Thyroid gland (tissue), 4 donors: Measurements from ENCODE around the gene KMT2B.
"Not testable (repeated sequence)": the region's sequence is repeated elsewhere in the genome, so short reads cannot be mapped to it uniquely, and the experiment has no call there.

Experiments used
- POLR2A ChIP-seq, 2 donors: fragments of 450-650 bp; IDR thresholded peaks; one replicate each; pipeline ENCODE4 v1.6.1; 2017; ENCODE audit warnings: antibody characterized with exemption in 2 of 2, mild to moderate bottlenecking in 2 of 2, moderate library complexity in 1 of 2
- TF ChIP-seq, protein P1 (sequence below), 6 experiments: fragments of 200-600 bp in 3 of 6; fragments of 450-650 bp in 3 of 6; sonication (generic) in 3 of 6; IDR thresholded peaks; one replicate each; pipeline ENCODE4 v1.5.1; 2016 to 2019; ENCODE audit warnings: antibody characterized with exemption in 6 of 6, mild to moderate bottlenecking in 2 of 6, inconsistent platforms in 1 of 6, moderate library complexity in 1 of 6

GRCh38 chr19:35691106-35691505, 26.7 kb upstream of the KMT2B start:
- TF ChIP-seq, protein P1, sequence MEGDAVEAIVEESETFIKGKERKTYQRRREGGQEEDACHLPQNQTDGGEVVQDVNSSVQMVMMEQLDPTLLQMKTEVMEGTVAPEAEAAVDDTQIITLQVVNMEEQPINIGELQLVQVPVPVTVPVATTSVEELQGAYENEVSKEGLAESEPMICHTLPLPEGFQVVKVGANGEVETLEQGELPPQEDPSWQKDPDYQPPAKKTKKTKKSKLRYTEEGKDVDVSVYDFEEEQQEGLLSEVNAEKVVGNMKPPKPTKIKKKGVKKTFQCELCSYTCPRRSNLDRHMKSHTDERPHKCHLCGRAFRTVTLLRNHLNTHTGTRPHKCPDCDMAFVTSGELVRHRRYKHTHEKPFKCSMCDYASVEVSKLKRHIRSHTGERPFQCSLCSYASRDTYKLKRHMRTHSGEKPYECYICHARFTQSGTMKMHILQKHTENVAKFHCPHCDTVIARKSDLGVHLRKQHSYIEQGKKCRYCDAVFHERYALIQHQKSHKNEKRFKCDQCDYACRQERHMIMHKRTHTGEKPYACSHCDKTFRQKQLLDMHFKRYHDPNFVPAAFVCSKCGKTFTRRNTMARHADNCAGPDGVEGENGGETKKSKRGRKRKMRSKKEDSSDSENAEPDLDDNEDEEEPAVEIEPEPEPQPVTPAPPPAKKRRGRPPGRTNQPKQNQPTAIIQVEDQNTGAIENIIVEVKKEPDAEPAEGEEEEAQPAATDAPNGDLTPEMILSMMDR (IDR thresholded peaks at IDR 0.05): not testable (repeated sequence)
- not testable (repeated sequence) for TF ChIP-seq POLR2A (IDR thresholded peaks at IDR 0.05)
